GM21786 (cell line): ENCODE results near the gene AXIN1.
"Not testable (repeated sequence)": the region's sequence is repeated elsewhere in the genome, so short reads cannot be mapped to it uniquely, and the experiment has no call there.

Experiments used
- ATAC-seq: cut with Tn5 transposase; IDR thresholded peaks from one replicate; pipeline ENCODE4 v1.9.1; 2021; ENCODE audit not compliant: unreplicated experiment

The AXIN1 gene

DNA sequence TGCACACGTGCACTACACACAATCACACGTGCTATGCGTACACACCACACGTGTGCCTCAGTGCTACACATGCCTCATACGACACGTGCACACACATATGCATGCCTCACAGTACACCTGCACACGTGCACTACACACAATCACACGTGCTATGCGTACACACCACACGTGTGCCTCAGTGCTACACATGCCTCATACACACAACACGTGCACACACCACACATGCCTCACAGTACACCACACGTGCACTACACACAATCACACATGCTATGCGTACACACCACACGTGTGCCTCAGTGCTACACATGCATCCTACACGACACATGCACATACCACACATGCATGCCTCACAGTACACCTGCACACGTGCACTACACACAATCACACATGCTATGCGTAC, 85.0 kb downstream of the AXIN1 start:
- not testable (repeated sequence) for ATAC-seq

DNA sequence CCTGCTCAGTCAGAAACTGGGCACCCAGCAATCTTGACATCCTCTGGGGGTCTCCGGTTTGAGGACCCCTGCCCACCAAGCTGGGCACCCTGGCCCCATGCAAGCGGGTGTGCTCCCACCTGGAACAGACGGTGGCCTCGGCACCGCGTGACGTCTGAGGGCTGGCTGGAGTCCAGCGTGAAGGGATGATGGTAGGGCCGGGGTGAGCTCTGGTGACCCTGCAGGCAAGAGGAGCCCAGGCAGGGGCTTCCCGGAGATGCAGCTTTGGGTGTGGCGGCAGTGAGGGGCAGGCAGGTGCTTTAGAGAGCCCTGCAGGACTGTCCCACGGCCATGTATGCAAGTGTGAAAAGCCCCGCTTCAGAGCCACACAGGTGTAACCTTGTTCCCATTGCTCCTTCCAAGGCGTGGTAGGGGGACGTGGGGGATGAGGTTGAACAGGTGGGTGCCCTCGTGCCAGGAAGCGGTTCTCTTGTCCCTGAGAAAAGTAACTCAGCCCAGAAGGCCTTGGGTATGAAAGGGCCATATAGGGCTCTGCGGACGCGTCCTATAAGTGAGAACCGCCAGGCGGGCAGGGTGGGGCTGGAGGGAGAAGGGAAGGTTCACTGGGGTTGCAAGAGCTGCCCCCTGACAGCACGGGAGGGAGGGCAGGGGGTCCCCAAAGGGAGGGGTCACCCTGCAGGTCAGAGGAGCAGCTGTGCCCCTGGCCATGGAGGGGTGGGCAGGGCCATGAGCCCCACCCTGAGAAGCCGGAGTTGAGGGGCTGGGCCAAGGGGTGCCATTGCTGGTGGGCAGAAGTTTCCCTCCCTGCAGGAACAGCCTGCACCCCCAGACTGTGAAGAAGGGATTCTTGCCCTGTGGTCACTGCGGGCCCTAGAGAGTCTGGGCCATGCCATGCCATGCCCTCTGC, 86.0 kb downstream of the AXIN1 start:
- ATAC-seq: no peak

GRCh38 chr16:265711-266110, 86.8 kb downstream of the AXIN1 start:
- ATAC-seq: no peak

DNA sequence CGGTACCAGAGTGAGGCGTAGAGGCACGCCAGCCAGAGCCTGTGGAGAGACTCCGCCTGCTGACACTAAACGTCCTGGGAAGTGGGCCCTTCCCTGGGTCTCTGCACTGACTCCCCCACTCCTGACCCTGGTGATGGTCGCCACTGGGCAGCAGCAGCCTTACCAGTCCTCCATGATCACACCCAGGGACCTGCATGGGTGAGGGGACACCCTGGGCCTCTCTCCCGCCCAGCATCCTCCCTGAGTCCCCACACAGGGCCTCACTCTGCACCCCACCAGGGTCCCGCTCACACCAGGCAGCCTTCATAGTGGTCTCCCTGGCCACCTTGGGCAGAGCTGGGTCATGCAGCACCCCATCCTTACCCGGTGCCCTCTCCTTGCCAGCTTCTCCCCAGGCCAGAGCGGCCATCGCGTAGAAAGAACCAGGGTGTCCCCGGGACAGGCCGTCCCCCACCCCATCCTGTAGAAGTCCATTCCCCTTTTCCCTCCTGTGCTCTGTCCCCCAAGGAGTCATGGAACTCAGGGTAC, 87.5 kb downstream of the AXIN1 start:
- ATAC-seq: no peak

- no peak for ATAC-seq
Observed at GRCh38 chr16:264440-264951, 88.0 kb downstream of the AXIN1 start.

- no peak for ATAC-seq
Observed at GRCh38 chr16:263944-264343, 88.6 kb downstream of the AXIN1 start.

DNA sequence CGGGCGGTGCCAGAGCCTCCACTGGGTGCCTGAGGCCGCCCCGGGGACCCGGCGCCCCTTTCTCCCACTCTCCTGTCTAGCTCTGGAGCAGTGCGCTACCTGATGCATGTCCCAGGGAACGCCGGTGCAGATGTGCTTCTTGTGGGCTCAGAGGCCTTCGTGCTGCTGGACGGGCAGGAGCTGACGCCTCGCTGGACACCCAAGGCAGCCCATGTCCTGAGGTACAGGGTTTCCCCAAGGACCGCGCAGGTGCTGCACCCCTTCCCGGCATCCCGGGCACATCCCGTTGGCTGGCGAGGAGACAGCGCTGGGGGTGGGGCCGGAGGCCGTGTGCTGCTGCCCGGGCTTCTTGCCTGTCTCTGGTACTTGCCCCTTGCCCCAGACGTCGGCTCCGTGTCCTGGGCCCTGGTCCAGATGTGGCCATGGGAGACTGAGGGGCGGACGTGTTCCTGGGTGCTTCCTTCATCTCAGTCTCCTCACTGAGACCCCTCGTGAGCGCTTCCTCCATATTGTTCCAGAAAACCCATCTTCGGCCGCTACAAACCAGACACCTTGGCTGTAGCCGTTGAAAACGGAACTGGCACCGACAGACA, 89.2 kb downstream of the AXIN1 start:
- ATAC-seq: no peak

DNA sequence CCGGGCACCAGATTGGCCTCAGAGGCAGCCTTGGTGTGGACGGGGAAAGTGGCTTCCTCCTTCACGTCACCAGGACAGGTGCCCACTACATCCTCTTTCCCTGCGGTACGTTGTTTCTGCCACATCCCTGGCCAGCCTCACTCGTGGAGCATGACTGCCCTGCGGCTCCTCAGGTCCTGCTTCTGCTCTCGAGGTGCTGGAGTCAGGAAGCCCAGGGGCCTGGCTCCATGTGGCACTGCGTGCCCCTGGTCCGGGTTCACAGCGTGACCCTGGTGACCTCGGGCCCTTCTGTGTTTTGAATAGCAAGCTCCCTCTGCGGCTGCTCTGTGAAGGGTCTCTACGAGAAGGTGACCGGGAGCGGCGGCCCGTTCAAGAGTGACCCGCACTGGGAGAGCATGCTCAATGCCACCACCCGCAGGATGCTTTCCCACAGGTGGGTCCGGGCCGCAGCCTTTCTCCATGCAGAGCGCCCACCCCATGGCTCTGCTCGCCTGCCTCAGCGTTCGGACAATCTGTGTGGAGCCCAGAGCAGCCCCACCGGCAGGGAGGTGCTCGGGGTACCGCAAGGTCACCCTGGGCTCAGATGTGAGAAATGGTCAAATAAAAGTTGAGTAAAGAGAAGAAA, 90.3 kb downstream of the AXIN1 start:
- ATAC-seq: no peak

DNA sequence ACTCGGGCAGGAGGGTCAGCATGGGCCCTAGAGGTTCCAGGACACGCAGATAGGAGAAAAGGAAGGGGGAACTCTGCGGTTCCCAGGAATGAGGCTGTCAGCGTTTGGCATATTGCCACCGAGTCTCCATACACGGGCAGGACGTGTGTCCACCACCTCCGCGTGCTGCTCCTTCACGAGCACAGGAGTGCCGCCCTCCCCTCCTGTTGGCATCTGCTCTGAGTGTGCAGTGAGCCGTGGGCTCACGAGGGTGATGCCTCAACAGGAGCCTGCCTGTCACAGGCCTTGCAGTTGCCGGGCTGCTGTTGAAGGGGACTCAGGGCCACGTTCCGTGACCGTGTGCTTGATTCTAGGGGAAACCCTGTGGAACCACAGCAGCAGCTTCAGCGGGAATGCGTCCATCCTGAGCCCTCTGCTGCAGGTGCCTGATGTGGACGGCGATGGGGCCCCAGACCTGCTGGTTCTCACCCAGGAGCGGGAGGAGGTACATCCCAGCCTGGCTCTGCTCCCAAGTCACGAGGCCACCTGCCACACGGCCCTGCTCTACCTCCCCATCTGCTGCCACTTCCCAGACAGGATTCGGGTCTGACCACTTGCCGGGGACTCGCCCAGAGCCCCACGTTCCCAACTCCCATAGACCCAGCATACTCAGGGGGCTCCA, 91.4 kb downstream of the AXIN1 start:
- no peak for ATAC-seq

- no peak for ATAC-seq
Observed at GRCh38 chr16:260326-260725, 92.2 kb downstream of the AXIN1 start.

GRCh38 chr16:259814-260253, 92.7 kb downstream of the AXIN1 start:
- no peak for ATAC-seq

DNA sequence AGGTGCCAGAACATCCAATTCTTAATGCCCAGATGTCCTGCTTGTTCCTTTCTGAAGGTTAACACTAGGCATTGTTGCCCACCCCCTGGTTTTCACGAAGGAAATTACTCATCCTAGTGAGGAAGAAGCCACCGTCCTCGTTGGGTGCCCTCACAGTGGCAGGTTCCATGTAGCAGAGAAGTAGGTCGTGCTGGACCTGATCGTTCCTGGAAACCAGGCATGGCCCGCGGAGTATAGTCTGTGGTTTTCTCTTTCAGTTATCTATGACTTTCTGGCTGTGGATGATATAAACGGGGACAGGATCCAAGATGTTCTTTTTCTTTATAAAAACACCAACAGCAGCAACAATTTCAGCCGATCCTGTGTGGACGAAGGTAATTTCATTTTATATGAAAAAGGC, 93.3 kb downstream of the AXIN1 start:
- ATAC-seq: no peak

DNA sequence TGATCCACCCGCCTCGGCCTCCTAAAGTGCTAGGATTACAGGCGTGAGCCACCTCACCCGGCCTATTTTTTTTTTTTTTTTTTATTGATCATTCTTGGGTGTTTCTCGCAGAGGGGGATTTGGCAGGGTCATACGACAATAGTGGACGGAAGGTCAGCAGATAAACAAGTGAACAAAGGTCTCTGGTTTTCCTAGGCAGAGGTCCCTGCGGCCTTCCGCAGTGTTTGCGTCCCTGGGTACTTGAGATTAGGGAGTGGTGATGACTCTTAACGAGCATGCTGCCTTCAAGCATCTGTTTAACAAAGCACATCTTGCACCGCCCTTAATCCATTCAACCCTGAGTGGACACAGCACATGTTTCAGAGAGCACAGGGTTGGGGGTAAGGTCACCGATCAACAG, 94.4 kb downstream of the AXIN1 start:
- ATAC-seq: not testable (repeated sequence)

- no peak for ATAC-seq
Observed at GRCh38 chr16:255183-255582, 97.3 kb downstream of the AXIN1 start.

GRCh38 chr16:254461-254860, 98.1 kb downstream of the AXIN1 start:
- ATAC-seq: no peak

- ATAC-seq: no peak
Observed at GRCh38 chr16:253833-254232, 98.7 kb downstream of the AXIN1 start.

- ATAC-seq: no peak
Observed at GRCh38 chr16:252366-253337, 99.9 kb downstream of the AXIN1 start.

DNA sequence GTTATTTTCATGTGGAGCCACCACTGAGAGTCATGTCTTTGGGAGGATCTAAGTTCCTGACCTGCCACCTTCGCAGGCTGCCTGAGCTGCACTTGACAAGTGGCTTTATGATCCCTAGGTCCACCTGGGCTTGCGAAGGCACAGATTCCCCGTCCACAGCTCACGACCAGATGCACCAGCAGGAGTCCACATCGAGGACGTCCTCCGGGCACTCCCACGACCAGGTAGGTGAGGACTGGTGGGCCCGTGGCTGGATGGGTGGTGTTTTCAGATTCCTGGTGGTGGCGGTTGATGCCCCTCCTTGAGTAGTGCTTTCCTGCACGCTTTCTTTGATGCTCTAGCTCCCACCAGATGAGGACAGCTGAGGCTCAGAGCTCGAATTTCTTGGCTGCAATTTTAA, 103.1 kb downstream of the AXIN1 start:
- no peak for ATAC-seq

DNA sequence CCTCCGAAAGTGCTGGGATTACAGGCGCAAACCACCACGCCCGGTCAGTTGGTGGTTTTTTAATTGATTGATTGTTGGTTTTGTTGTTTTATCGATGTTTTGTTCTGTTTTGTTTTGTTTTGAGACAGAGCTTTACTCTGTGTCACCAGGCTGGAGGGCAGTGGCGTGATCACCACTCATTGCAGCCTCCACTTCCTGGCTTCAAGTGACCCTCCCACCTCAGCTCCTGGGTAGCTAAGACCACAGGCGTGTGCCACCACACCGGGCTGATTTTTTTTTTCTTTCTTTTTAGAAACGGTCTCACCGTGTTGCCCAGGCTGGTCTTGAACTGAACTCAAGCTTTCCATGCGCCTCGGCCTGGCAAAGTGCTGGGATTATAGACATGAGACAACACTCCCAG, 105.5 kb downstream of the AXIN1 start:
- no peak for ATAC-seq

- ATAC-seq: no peak
Observed at GRCh38 chr16:245105-245504, 107.4 kb downstream of the AXIN1 start.
